ENCODE results near the gene COQ3.

- TF ChIP-seq CTCF (IDR thresholded peaks at IDR 0.05; ENCODE audit: low read depth, low read length) (no peak), EZH2phosphoT487 (IDR thresholded peaks at IDR 0.05; ENCODE audit: low read depth) (no peak)
Measured at GRCh38 chr6:99407076-99407475, 13.1 kb upstream of the COQ3 start.
